OCI-LY7 (cell line): ENCODE measurements around the gene SLC12A4. TPM values are rescaled to one million over a fixed set of nuclear protein-coding genes. Genes with fewer than 3 reads are reported as not detected.
"Not testable (repeated sequence)": the region's sequence is repeated elsewhere in the genome, so short reads cannot be mapped to it uniquely, and the experiment has no call there.

Experiments
- BruUV-seq: library from RNA; stranded (reverse); fragments of 400-500 nt; replicated peaks from 2 replicates; lab custom pipeline; 2021; lab: Mats Ljungman, UMichigan
- CTCF ChIA-PET: fragments of 300-600 bp; sonication (Branson Sonifier 250); formaldehyde crosslinking; loops from one replicate; lab custom pipeline; 2022; ENCODE audit warnings: antibody characterized with exemption; ENCODE audit not compliant: unreplicated experiment; lab: Charles Lee
- POLR2A ChIA-PET: fragments of 300-600 bp; sonication (Branson Sonifier 250); formaldehyde crosslinking; loops from one replicate; lab custom pipeline; 2022; ENCODE audit warnings: antibody characterized with exemption; lab: Charles Lee
- DNase-seq: peaks from one replicate; pipeline ENCODE4 v3.0.0-alpha.2; 2015; ENCODE audit warnings: low spot score
- H2AFZ ChIP-seq: fragments of 200-600 bp; sonication (generic), shearing (Covaris generic); 2 replicates; pipeline ENCODE4 v1.6.1; 2014; ENCODE audit warnings: mild to moderate bottlenecking, antibody characterized with exemption, low read length, moderate library complexity
- H3K27ac ChIP-seq: fragments of 200-600 bp; sonication (generic); 2 replicates; pipeline ENCODE4 v1.5.1; 2014; ENCODE audit warnings: mixed run types, low read depth, mild to moderate bottlenecking, moderate library complexity, low read length, inconsistent platforms; ENCODE audit not compliant: poor library complexity, severe bottlenecking
- H3K36me3 ChIP-seq: fragments of 200-600 bp; sonication (generic); 2 replicates; pipeline ENCODE4 v1.6.1; 2014; ENCODE audit warnings: mild to moderate bottlenecking, antibody characterized with exemption, low read length, moderate library complexity, mixed read lengths; ENCODE audit not compliant: insufficient read depth
- H3K4me1 ChIP-seq: fragments of 200-600 bp; sonication (generic); 2 replicates; pipeline ENCODE4 v1.5.1; 2014; ENCODE audit warnings: mild to moderate bottlenecking, low read length; ENCODE audit not compliant: insufficient read depth, poor library complexity, severe bottlenecking
- H3K4me2 ChIP-seq: fragments of 200-600 bp; sonication (generic); 2 replicates; pipeline ENCODE4 v1.6.1; 2014; ENCODE audit warnings: mild to moderate bottlenecking, low read length
- H3K4me3 ChIP-seq: fragments of 200-600 bp; sonication (generic); 2 replicates; pipeline ENCODE4 v1.5.1; 2014; ENCODE audit warnings: mild to moderate bottlenecking, low read depth, low read length; ENCODE audit not compliant: poor library complexity, severe bottlenecking
- H3K79me2 ChIP-seq: fragments of 200-600 bp; sonication (generic); 2 replicates; pipeline ENCODE4 v1.6.1; 2016; ENCODE audit warnings: low read depth, mild to moderate bottlenecking, low read length, moderate library complexity, mixed read lengths; ENCODE audit not compliant: insufficient read depth
- H3K9me2 ChIP-seq: fragments of 200-600 bp; sonication (generic); 2 replicates; pipeline ENCODE4 v1.6.1; 2016; ENCODE audit warnings: mild to moderate bottlenecking, low read length, mixed read lengths; ENCODE audit not compliant: insufficient read depth
- H3K9me3 ChIP-seq: fragments of 200-600 bp; sonication (generic); 2 replicates; pipeline ENCODE4 v1.6.1; 2014; ENCODE audit warnings: mild to moderate bottlenecking, mixed run types, low read length, mixed read lengths
- H4K20me1 ChIP-seq: fragments of 200-600 bp; sonication (generic); 2 replicates; pipeline ENCODE4 v1.6.1; 2014; ENCODE audit warnings: mild to moderate bottlenecking, antibody characterized with exemption, low read length, moderate library complexity, mixed read lengths; ENCODE audit not compliant: insufficient read depth
- CTCF ChIP-seq: fragments of 200-600 bp; sonication (generic); conservative IDR thresholded peaks from 2 replicates; pipeline ENCODE4 v1.5.1; 2014; ENCODE audit warnings: mild to moderate bottlenecking, antibody characterized with exemption, low read length, moderate library complexity, mixed read lengths
- EZH2phosphoT487 ChIP-seq: fragments of 200-600 bp; sonication (generic); IDR thresholded peaks from 2 replicates; pipeline ENCODE4 v1.6.1; 2018; ENCODE audit warnings: low read depth, borderline replicate concordance, mild to moderate bottlenecking, mixed run types, antibody characterized with exemption, low read length, moderate library complexity, mixed read lengths
- intact Hi-C: fragments of 100-400 bp; cut with micrococcal nuclease; formaldehyde crosslinking; loops from one replicate; pipeline ENCODE4 v1.10.0; 2022; ENCODE audit not compliant: unreplicated experiment
- total RNA-seq, 2 experiments: library from RNA; depleted of rRNA in 1 of 2; stranded (reverse); fragments of >200 nt in 1 of 2; shearing (Covaris generic) in 1 of 2; gene quantifications; 2 replicates each; pipeline ENCODE4 v1.2.3, GENCODE V29; 2014 to 2022

The SLC12A4 gene
- total RNA-seq, 2 experiments from 2014 or later: 8.3 to 16.7 TPM

- Histone ChIP-seq H3K9me3 (no peaks in the 10 kb centered on the region), H3K27ac (no peak overlapping the region), H3K4me1 (no peaks in the 10 kb centered on the region), H3K36me3 (peaks cover 5% of the 10 kb centered on the region; the same call in 1 of the 2 replicates), H3K9me2 (no peaks in the 10 kb centered on the region), H2AFZ (no peak overlapping the region), H3K4me3 (no peak overlapping the region), H3K79me2 (no peaks in the 10 kb centered on the region), H3K4me2 (no peak overlapping the region), H4K20me1 (no peaks in the 10 kb centered on the region)
- DNase-seq: no peak
- ChIA-PET CTCF (no interaction called here), POLR2A (interaction anchor here (0.6 kb wide), 1 partner anchor 20 kb away, joined by 3 read pairs; no protein-coding TSS in a partner anchor)
- TF ChIP-seq CTCF (no peak), EZH2phosphoT487 (no peak)
- no TSS peak for BruUV-seq
- intact Hi-C loops: no loop called here
These were observed 52.4 kb downstream of the SLC12A4 start for GRCh38 chr16:67915831-67916723.

GRCh38 chr16:67915496-67915769 is 53.0 kb downstream of the SLC12A4 start:
- H3K36me3 ChIP-seq, intact Hi-C loops, H3K4me3 ChIP-seq, BruUV-seq, H3K79me2 ChIP-seq, H3K27ac ChIP-seq, POLR2A ChIA-PET, CTCF ChIA-PET, H3K9me3 ChIP-seq, H4K20me1 ChIP-seq, H2AFZ ChIP-seq, DNase-seq, H3K9me2 ChIP-seq, H3K4me2 ChIP-seq, H3K4me1 ChIP-seq: not testable (repeated sequence)

GRCh38 chr16:67914758-67915495 is 53.5 kb downstream of the SLC12A4 start:
- H3K27ac ChIP-seq: no peak overlapping the region
- no peaks in the 10 kb centered on the region for H3K79me2 ChIP-seq
- H3K4me1 ChIP-seq: peaks cover 2% of the 10 kb centered on the region
- H4K20me1 ChIP-seq: no peaks in the 10 kb centered on the region
- no peak overlapping the region for H3K4me3 ChIP-seq
- no peak overlapping the region for H3K4me2 ChIP-seq
- H3K9me2 ChIP-seq: no peaks in the 10 kb centered on the region
- no peak for TF ChIP-seq EZH2phosphoT487
- TF ChIP-seq CTCF: no peak
- H3K36me3 ChIP-seq: peaks cover 9% of the 10 kb centered on the region; the same call in 1 of the 2 replicates
- ChIA-PET POLR2A (no interaction called here), CTCF (no interaction called here)
- no peak for DNase-seq
- intact Hi-C loops: no loop called here
- H2AFZ ChIP-seq: no peak overlapping the region
- BruUV-seq: no TSS peak
- H3K9me3 ChIP-seq: no peaks in the 10 kb centered on the region
